Hematopoietic multipotent progenitor cell treated with erythropoietin and hydrocortisone succinate and interleukin-3 and kit ligand, for 6 days (in vitro differentiated cells): ENCODE results near the gene MYCN.

ENCODE experiments used
- DNase-seq: peaks from one replicate; pipeline ENCODE4 v3.0.0-alpha.2; 2015

MYCN gene

GRCh38 chr2:15932394-15933183, 7.8 kb upstream of the MYCN start:
- no peak for DNase-seq

- no peak for DNase-seq
These were observed 7.0 kb upstream of the MYCN start for GRCh38 chr2:15933184-15933845.

- DNase-seq, result no peak
These were observed 5.9 kb upstream of the MYCN start for GRCh38 chr2:15934291-15934945.

- no peak for DNase-seq
These were observed 5.2 kb upstream of the MYCN start for GRCh38 chr2:15935189-15935588.

GRCh38 chr2:15935675-15936074, 4.7 kb upstream of the MYCN start:
- DNase-seq, result no peak

GRCh38 chr2:15936277-15937104, 3.9 kb upstream of the MYCN start:
- no peak for DNase-seq

GRCh38 chr2:15937105-15937881, 3.1 kb upstream of the MYCN start:
- DNase-seq, result no peak

- no peak for DNase-seq
These were observed 2.2 kb upstream of the MYCN start for GRCh38 chr2:15937882-15938802.

- no peak for DNase-seq
These were observed 1.4 kb upstream of the MYCN start for GRCh38 chr2:15938803-15939555.

GRCh38 chr2:15939556-15939853, 845 bp upstream of the MYCN start:
- DNase-seq, result no peak

- DNase-seq, result peak; percentile 22
These were observed 521 bp downstream of the MYCN start for GRCh38 chr2:15940661-15941480.

- DNase-seq, result peak; percentile 24
These were observed 1.1 kb downstream of the MYCN start for GRCh38 chr2:15941481-15941850.

- peak; percentile 24 for DNase-seq
These were observed 1.7 kb downstream of the MYCN start for GRCh38 chr2:15941871-15942710.

GRCh38 chr2:15942711-15943345, 2.5 kb downstream of the MYCN start:
- peak; percentile 8 for DNase-seq

- DNase-seq, result peak; percentile 71
These were observed 3.3 kb downstream of the MYCN start for GRCh38 chr2:15943378-15944280.

- no peak for DNase-seq
These were observed 4.1 kb downstream of the MYCN start for GRCh38 chr2:15944325-15945017.
